GM23338 (cell line): ENCODE measurements around the gene OBSCN. TPM values are rescaled to one million over a fixed set of nuclear protein-coding genes. Genes with fewer than 3 reads are reported as not detected.

Experiments
- ATAC-seq: fragments of 200-7000 bp; cut with Tn5 transposase; 3 replicates; pipeline ENCODE4 v1.9.1; 2020
- DNase-seq: peaks from one replicate; pipeline ENCODE4 v3.0.0-alpha.2; 2015; ENCODE audit warnings: low spot score
- H2AFZ ChIP-seq: fragments of 200-600 bp; sonication (generic); 2 replicates; pipeline ENCODE4 v1.8.0; 2016; ENCODE audit warnings: antibody characterized with exemption, mild to moderate bottlenecking, moderate library complexity
- H3F3A ChIP-seq: fragments of 200-600 bp; sonication (generic); replicated peaks from 2 replicates; pipeline ENCODE4 v1.8.0; 2017; ENCODE audit warnings: antibody characterized with exemption, mixed run types, low read depth
- H3K27ac ChIP-seq: fragments of 200-600 bp; sonication (generic); 2 replicates; pipeline ENCODE4 v1.6.1; 2016; ENCODE audit warnings: low read depth
- H3K27me3 ChIP-seq: fragments of 200-600 bp; sonication (generic); 2 replicates; pipeline ENCODE4 v1.8.0; 2016; ENCODE audit warnings: mild to moderate bottlenecking, mixed run types, moderate library complexity; ENCODE audit not compliant: insufficient read depth
- H3K36me3 ChIP-seq: fragments of 200-600 bp; sonication (generic); 2 replicates; pipeline ENCODE4 v1.8.0; 2016; ENCODE audit warnings: mild to moderate bottlenecking; ENCODE audit not compliant: insufficient read depth
- H3K4me1 ChIP-seq: fragments of 200-600 bp; sonication (generic); 2 replicates; pipeline ENCODE4 v1.8.0; 2016; ENCODE audit warnings: mild to moderate bottlenecking, moderate library complexity; ENCODE audit not compliant: insufficient read depth
- H3K4me2 ChIP-seq: fragments of 200-600 bp; sonication (generic); 2 replicates; pipeline ENCODE4 v1.7.1; 2017; ENCODE audit warnings: mixed run types
- H3K4me3 ChIP-seq: fragments of 200-600 bp; sonication (generic); 2 replicates; pipeline ENCODE4 v1.6.1; 2016; ENCODE audit warnings: mixed run types
- H3K79me2 ChIP-seq: fragments of 200-600 bp; sonication (generic); replicated peaks from 2 replicates; pipeline ENCODE4 v1.8.0; 2017; ENCODE audit warnings: mild to moderate bottlenecking; ENCODE audit not compliant: insufficient read depth
- H3K9me2 ChIP-seq: fragments of 200-600 bp; sonication (generic); 2 replicates; pipeline ENCODE4 v1.8.0; 2017; ENCODE audit not compliant: insufficient read depth
- H4K20me1 ChIP-seq: fragments of 200-600 bp; sonication (generic); replicated peaks from 2 replicates; pipeline ENCODE4 v1.8.0; 2017; ENCODE audit warnings: mild to moderate bottlenecking; ENCODE audit not compliant: insufficient read depth
- H3K27ac Mint-ChIP-seq: 2 replicates; pipeline ENCODE4 v1.8.0; 2020; ENCODE audit warnings: inconsistent platforms, mild to moderate bottlenecking, moderate library complexity, mixed read lengths
- H3K27me3 Mint-ChIP-seq: 3 replicates; pipeline ENCODE4 v1.8.0; 2022; ENCODE audit warnings: low read depth, mild to moderate bottlenecking, moderate library complexity, mixed read lengths, inconsistent platforms; ENCODE audit not compliant: insufficient read depth, poor library complexity
- H3K36me3 Mint-ChIP-seq: 3 replicates; pipeline ENCODE4 v1.8.0; 2021; ENCODE audit warnings: low read depth, mild to moderate bottlenecking, inconsistent platforms, moderate library complexity, mixed read lengths
- H3K4me1 Mint-ChIP-seq: 3 replicates; pipeline ENCODE4 v1.8.0; 2020; ENCODE audit warnings: mild to moderate bottlenecking, inconsistent platforms, mixed read lengths
- H3K4me3 Mint-ChIP-seq: 3 replicates; pipeline ENCODE4 v1.8.0; 2021; ENCODE audit warnings: moderate library complexity, mild to moderate bottlenecking, inconsistent platforms, mixed read lengths
- H3K9me3 Mint-ChIP-seq: 3 replicates; pipeline ENCODE4 v1.8.0; 2020; ENCODE audit warnings: moderate library complexity, mild to moderate bottlenecking, inconsistent platforms, mixed read lengths
- CREB1 ChIP-seq: fragments of 250-450 bp; sonication (Bioruptor Pico); IDR thresholded peaks from 2 replicates; pipeline ENCODE4 v1.5.0; 2020; ENCODE audit warnings: low read depth, mild to moderate bottlenecking, moderate library complexity
- CTCF ChIP-seq, 2 experiments: fragments of 200-600 bp in 1 of 2; sonication (generic) in 1 of 2; conservative IDR thresholded peaks; 2 replicates each; pipeline versions ENCODE4 v1.5.1 to v1.6.1; 2016 to 2017; ENCODE audit warnings: antibody characterized with exemption in 2 of 2, low read depth in 2 of 2, mild to moderate bottlenecking in 2 of 2, moderate library complexity in 1 of 2
- ETS1 ChIP-seq: IDR thresholded peaks from 2 replicates; pipeline ENCODE4 v1.6.1; 2016; ENCODE audit warnings: antibody characterized with exemption
- EZH2 ChIP-seq: fragments of 200-600 bp; sonication (generic); IDR thresholded peaks from one replicate; pipeline ENCODE4 v1.8.0; 2017; ENCODE audit warnings: antibody characterized with exemption, mild to moderate bottlenecking, low read depth; ENCODE audit not compliant: unreplicated experiment
- EZH2phosphoT487 ChIP-seq: fragments of 200-600 bp; sonication (generic); IDR thresholded peaks from one replicate; pipeline ENCODE4 v1.8.1; 2018; ENCODE audit warnings: antibody characterized with exemption; ENCODE audit not compliant: unreplicated experiment
- JUNB ChIP-seq: IDR thresholded peaks from one replicate; pipeline ENCODE4 v1.6.1; 2016; ENCODE audit warnings: antibody characterized with exemption; ENCODE audit not compliant: unreplicated experiment
- NANOG ChIP-seq: IDR thresholded peaks from 2 replicates; pipeline ENCODE4 v1.6.1; 2016; ENCODE audit warnings: antibody characterized with exemption, borderline replicate concordance
- POLR2AphosphoS5 ChIP-seq: IDR thresholded peaks from 2 replicates; pipeline ENCODE4 v1.6.1; 2016; ENCODE audit warnings: antibody characterized with exemption, low read depth
- REST ChIP-seq: IDR thresholded peaks from one replicate; pipeline ENCODE4 v1.6.1; 2018; ENCODE audit warnings: antibody characterized with exemption; ENCODE audit not compliant: unreplicated experiment
- STAT1 ChIP-seq: IDR thresholded peaks from one replicate; pipeline ENCODE4 v1.6.1; 2016; ENCODE audit warnings: antibody characterized with exemption; ENCODE audit not compliant: unreplicated experiment
- ZNF114 ChIP-seq: fragments of 250-450 bp; sonication (Bioruptor Pico); IDR thresholded peaks from 2 replicates; pipeline ENCODE4 v1.5.0; 2020; ENCODE audit warnings: mild to moderate bottlenecking, moderate library complexity
- ZNF331 ChIP-seq: fragments of 250-450 bp; sonication (Bioruptor Pico); IDR thresholded peaks from 2 replicates; pipeline ENCODE4 v1.5.0; 2020; ENCODE audit warnings: low read depth, mild to moderate bottlenecking, moderate library complexity
- polyA plus RNA-seq: library from polyadenylated mRNA; unstranded; fragments of >200 nt; fragmentation: Nextera tagmentation; extraction: Ambion mirVana; gene quantifications from 2 replicates; pipeline ENCODE4 v1.2.1, GENCODE V29; 2016
- total RNA-seq: library from RNA; depleted of rRNA; stranded (reverse); fragments of >200 nt; shearing (Covaris generic); gene quantifications from 2 replicates; pipeline ENCODE4 v1.2.3, GENCODE V29; 2014
- TF ChIP-seq, protein P1 (sequence below): fragments of 250-450 bp; sonication (Bioruptor Pico); IDR thresholded peaks from 2 replicates; pipeline ENCODE4 v1.5.0; 2020; ENCODE audit warnings: mild to moderate bottlenecking, moderate library complexity

Gene OBSCN
- total and polyA plus RNA-seq, 2 experiments from 2014 or later: 8.4 to 38.5 TPM

DNA sequence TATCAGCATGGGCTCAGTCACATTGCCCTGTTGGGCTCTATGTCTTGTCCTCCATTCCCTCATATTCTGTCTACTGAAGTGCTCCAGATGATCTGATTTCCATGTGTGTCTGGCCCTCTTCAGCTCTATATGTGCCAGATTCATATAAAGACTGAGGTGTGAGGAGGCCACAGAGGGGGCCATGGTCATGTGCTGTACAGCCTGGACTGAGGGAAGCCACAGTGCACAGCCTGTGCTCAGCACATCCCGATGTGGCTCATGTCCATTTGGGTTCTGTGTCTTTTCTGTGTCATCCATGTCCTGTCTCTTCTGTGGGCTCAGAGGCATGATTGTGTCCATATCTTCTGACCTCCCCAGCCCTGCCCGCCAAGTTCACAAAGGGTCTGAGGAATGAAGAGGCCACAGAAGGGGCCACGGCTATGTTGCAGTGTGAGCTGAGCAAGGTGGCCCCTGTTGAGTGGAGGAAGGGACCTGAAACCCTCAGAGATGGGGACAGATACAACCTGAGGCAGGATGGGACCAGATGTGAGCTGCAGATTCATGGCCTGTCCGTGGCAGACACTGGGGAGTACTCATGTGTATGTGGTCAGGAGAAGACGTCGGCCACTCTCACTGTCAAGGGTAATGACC is 97.0 kb downstream of the OBSCN start:
- Histone ChIP-seq H2AFZ (no peak overlapping the region), H3K36me3 (peaks cover 11% of the 10 kb centered on the region; the same call in 1 of the 2 replicates), H3K4me1 (no peaks in the 10 kb centered on the region), H3K27me3 (no peaks in the 10 kb centered on the region), H3K79me2 (no peaks in the 10 kb centered on the region), H3K9me2 (0 out of 2 replicates have a peak, but pooled peaks cover 1% of the 10 kb centered on the region), H3K4me3 (no peak overlapping the region), H3K4me2 (no peak overlapping the region), H4K20me1 (no peaks in the 10 kb centered on the region), H3F3A (no peaks in the 10 kb centered on the region), H3K27ac (no peak overlapping the region)
- peaks cover 7% of the 10 kb centered on the region for H3K27me3 Mint-ChIP-seq
- peaks cover 49% of the 10 kb centered on the region for H3K9me3 Mint-ChIP-seq
- no peak for ATAC-seq
- TF ChIP-seq STAT1 (no peak), ZNF331 (CRISPR knock-in tag) (no peak), ETS1 (no peak), EZH2 (no peak), ZNF114 (CRISPR knock-in tag) (no peak), REST (no peak), CTCF (conservative IDR thresholded peaks at IDR 0.05; ENCODE audit: low read depth in 2 of 2) (no peak), POLR2AphosphoS5 (no peak), JUNB (no peak), CREB1 (CRISPR knock-in tag) (no peak), EZH2phosphoT487 (no peak), NANOG (no peak)
- TF ChIP-seq, protein P1, sequence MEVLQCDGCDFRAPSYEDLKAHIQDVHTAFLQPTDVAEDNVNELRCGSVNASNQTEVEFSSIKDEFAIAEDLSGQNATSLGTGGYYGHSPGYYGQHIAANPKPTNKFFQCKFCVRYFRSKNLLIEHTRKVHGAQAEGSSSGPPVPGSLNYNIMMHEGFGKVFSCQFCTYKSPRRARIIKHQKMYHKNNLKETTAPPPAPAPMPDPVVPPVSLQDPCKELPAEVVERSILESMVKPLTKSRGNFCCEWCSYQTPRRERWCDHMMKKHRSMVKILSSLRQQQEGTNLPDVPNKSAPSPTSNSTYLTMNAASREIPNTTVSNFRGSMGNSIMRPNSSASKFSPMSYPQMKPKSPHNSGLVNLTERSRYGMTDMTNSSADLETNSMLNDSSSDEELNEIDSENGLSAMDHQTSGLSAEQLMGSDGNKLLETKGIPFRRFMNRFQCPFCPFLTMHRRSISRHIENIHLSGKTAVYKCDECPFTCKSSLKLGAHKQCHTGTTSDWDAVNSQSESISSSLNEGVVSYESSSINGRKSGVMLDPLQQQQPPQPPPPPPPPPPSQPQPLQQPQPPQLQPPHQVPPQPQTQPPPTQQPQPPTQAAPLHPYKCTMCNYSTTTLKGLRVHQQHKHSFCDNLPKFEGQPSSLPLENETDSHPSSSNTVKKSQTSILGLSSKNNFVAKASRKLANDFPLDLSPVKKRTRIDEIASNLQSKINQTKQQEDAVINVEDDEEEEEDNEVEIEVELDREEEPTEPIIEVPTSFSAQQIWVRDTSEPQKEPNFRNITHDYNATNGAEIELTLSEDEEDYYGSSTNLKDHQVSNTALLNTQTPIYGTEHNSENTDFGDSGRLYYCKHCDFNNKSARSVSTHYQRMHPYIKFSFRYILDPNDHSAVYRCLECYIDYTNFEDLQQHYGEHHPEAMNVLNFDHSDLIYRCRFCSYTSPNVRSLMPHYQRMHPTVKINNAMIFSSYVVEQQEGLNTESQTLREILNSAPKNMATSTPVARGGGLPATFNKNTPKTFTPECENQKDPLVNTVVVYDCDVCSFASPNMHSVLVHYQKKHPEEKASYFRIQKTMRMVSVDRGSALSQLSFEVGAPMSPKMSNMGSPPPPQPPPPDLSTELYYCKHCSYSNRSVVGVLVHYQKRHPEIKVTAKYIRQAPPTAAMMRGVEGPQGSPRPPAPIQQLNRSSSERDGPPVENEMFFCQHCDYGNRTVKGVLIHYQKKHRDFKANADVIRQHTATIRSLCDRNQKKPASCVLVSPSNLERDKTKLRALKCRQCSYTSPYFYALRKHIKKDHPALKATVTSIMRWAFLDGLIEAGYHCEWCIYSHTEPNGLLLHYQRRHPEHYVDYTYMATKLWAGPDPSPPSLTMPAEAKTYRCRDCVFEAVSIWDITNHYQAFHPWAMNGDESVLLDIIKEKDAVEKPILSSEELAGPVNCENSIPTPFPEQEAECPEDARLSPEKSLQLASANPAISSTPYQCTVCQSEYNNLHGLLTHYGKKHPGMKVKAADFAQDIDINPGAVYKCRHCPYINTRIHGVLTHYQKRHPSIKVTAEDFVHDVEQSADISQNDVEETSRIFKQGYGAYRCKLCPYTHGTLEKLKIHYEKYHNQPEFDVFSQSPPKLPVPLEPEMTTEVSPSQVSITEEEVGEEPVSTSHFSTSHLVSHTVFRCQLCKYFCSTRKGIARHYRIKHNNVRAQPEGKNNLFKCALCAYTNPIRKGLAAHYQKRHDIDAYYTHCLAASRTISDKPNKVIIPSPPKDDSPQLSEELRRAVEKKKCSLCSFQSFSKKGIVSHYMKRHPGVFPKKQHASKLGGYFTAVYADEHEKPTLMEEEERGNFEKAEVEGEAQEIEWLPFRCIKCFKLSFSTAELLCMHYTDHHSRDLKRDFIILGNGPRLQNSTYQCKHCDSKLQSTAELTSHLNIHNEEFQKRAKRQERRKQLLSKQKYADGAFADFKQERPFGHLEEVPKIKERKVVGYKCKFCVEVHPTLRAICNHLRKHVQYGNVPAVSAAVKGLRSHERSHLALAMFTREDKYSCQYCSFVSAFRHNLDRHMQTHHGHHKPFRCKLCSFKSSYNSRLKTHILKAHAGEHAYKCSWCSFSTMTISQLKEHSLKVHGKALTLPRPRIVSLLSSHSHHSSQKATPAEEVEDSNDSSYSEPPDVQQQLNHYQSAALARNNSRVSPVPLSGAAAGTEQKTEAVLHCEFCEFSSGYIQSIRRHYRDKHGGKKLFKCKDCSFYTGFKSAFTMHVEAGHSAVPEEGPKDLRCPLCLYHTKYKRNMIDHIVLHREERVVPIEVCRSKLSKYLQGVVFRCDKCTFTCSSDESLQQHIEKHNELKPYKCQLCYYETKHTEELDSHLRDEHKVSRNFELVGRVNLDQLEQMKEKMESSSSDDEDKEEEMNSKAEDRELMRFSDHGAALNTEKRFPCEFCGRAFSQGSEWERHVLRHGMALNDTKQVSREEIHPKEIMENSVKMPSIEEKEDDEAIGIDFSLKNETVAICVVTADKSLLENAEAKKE: no peak
- H3K4me1 Mint-ChIP-seq: no peaks in the 10 kb centered on the region; the same call in 2 of the 3 replicates
- no peak overlapping the region for H3K27ac Mint-ChIP-seq
- peaks cover 58% of the 10 kb centered on the region for H3K36me3 Mint-ChIP-seq
- no peak for DNase-seq
- H3K4me3 Mint-ChIP-seq: no peak overlapping the region
